ENCODE results near the gene CC2D2B. TPM values are rescaled to one million over a fixed set of nuclear protein-coding genes. Genes with fewer than 3 reads are reported as not detected.

CC2D2B gene
- total RNA-seq, 1 experiment from 2014 or later: 0.09 TPM

- no peak for DNase-seq (ENCODE audit: low spot score)
These were observed 168.2 kb downstream of the CC2D2B start for GRCh38 chr10:96075977-96076376.

GRCh38 chr10:96077156-96077555, 169.4 kb downstream of the CC2D2B start:
- no peak for DNase-seq (ENCODE audit: low spot score)

DNA sequence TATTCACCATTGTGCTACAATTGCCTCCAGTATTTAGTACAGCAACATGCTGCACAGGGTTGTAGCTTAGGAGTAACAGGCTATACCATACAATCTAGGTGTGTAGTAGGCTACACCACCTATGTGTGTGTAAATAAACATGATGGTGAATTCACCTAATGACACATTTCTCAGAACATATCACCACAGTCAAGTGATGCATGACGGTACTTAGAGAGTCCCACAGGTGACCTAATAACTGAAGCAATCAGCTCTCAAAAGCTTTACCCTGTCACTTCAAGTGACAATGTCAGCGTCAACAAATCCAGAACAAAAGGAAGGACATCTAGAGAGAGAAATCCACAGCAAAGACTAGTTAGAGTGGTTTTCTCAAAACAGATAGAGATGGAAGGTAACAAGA, 174.4 kb downstream of the CC2D2B start:
- no peak for DNase-seq (ENCODE audit: low spot score)

Other genes with a start within 250 kb of the CC2D2B start
- 41.8 and 43.1 TPM in 2 replicates for gene TCTN3, start 214.0 kb upstream of the CC2D2B start, total RNA-seq (2014; rRNA removed; shearing (Covaris generic))
- 1.9 and 2.5 TPM in 2 replicates for gene ENTPD1, start 151.8 kb upstream of the CC2D2B start, total RNA-seq (2014; rRNA removed; shearing (Covaris generic))
- gene CCNJ, start 135.6 kb downstream of the CC2D2B start, total RNA-seq (2014; rRNA removed; shearing (Covaris generic)): 9.3 and 9.4 TPM in 2 replicates
- 7.9 and 19.7 TPM in 2 replicates for gene ZNF518A, start 222.3 kb downstream of the CC2D2B start, total RNA-seq (2014; rRNA removed; shearing (Covaris generic))

Measured in A172 (cell line).